Astrocyte of the spinal cord (primary cell): Measurements from ENCODE around the gene OSBPL3.

Experiments used
- DNase-seq: peaks from one replicate; pipeline ENCODE4 v3.0.0; 2011; ENCODE audit warnings: low read depth, low spot score
- H3K4me3 ChIP-seq: 2 replicates; pipeline ENCODE4 v1.5.1; 2011; ENCODE audit warnings: low read depth, mild to moderate bottlenecking, low read length, moderate library complexity
- in situ Hi-C: cut with HindIII; loops from 2 replicates; pipeline ENCODE4 v1.10.0; 2017; ENCODE audit warnings: low sequenced_read_pairs
- TF ChIP-seq, protein P1 (sequence below): IDR thresholded peaks from 2 replicates; pipeline ENCODE4 v1.5.1; 2012; ENCODE audit warnings: low read depth, mild to moderate bottlenecking, low read length, inconsistent platforms

The OSBPL3 gene

GRCh38 chr7:24829787-24830186 lies 150.2 kb downstream of the OSBPL3 start:
- TF ChIP-seq, protein P1, sequence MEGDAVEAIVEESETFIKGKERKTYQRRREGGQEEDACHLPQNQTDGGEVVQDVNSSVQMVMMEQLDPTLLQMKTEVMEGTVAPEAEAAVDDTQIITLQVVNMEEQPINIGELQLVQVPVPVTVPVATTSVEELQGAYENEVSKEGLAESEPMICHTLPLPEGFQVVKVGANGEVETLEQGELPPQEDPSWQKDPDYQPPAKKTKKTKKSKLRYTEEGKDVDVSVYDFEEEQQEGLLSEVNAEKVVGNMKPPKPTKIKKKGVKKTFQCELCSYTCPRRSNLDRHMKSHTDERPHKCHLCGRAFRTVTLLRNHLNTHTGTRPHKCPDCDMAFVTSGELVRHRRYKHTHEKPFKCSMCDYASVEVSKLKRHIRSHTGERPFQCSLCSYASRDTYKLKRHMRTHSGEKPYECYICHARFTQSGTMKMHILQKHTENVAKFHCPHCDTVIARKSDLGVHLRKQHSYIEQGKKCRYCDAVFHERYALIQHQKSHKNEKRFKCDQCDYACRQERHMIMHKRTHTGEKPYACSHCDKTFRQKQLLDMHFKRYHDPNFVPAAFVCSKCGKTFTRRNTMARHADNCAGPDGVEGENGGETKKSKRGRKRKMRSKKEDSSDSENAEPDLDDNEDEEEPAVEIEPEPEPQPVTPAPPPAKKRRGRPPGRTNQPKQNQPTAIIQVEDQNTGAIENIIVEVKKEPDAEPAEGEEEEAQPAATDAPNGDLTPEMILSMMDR, result no peak
- DNase-seq, result no peak
- no peak overlapping the region for H3K4me3 ChIP-seq
- in situ Hi-C loops, result no loop called here

DNA sequence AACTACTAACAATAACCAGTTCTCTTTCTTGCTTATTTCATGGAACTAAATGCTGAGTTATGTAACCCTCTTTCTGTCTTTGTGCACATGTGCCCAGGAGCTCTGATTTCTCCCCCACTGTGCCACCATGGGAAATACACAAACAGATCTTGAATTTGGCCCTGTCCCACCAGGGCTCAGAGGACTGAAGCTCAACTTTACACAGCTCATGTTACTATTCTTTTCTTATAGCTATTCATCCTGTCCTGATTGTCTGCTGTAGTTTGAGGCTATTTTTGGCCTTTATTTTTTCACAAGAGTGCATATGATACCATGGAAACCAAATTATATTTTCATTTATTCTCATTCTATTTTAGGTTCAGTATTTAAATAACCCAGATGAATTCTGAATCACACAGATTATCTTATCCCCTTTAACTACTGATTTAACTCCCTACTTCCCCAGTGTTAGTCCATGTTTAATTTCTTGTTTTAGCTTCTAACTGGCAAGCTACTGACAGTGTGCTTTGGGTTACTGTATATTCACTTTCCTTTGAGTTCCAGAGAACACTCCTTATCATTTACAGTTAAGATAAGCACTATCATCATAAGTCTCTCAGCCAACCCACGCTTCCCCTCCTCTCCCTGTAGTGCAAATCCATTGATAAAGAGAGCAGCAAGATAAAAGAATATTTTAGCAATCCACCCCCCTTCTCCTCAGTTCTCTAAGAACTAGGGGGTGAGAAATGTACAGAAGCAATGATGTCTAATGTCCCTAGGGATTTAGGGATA lies 150.9 kb downstream of the OSBPL3 start:
- TF ChIP-seq, protein P1, result no peak
- DNase-seq, result peak; percentile 83
- H3K4me3 ChIP-seq, result no peak overlapping the region
- in situ Hi-C loops, result no loop called here

GRCh38 chr7:24827589-24827988 lies 152.4 kb downstream of the OSBPL3 start:
- TF ChIP-seq, protein P1, result no peak
- peak; percentile 66 for DNase-seq
- in situ Hi-C loops, result no loop called here
- no peak overlapping the region for H3K4me3 ChIP-seq

DNA sequence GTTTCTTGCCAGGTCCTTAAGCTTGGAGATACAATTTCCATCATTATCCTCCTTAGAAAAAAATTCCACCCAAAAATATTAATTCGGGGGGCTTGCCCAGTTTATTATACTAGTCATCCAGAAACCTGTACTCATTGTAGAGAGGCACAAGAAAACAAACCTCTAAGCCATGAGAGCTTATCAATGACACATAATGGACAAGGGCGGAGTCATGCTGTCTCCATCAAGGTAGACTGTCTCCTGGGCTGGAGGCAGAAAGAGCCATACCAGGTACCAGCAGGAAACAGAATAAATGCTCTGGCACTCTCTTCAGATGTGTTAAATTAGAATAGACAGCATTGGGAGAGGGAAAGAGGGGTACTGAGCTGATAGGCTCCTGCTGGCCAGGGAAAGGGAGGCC lies 153.0 kb downstream of the OSBPL3 start:
- in situ Hi-C loops, result no loop called here
- DNase-seq, result no peak
- TF ChIP-seq, protein P1, result no peak
- H3K4me3 ChIP-seq, result no peak overlapping the region

DNA sequence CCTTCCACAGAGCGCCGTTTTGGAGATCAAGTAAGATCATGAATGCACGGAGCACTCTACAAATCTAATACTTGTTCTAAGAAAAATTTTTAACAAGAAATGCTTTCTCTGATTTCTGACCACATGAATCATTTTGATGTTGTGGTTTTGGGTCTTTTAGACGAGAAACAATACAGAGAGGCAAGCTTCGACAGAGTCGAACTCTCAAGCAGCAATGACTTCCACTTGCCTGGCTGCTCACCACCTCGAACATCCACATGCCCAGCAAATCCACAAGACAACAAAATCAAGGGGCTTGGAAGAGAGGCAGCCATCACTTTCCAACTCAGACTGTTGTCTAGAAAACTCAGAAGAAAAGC lies 153.3 kb downstream of the OSBPL3 start:
- DNase-seq, result peak; percentile 56
- TF ChIP-seq, protein P1, result no peak
- no peak overlapping the region for H3K4me3 ChIP-seq
- in situ Hi-C loops, result no loop called here

DNA sequence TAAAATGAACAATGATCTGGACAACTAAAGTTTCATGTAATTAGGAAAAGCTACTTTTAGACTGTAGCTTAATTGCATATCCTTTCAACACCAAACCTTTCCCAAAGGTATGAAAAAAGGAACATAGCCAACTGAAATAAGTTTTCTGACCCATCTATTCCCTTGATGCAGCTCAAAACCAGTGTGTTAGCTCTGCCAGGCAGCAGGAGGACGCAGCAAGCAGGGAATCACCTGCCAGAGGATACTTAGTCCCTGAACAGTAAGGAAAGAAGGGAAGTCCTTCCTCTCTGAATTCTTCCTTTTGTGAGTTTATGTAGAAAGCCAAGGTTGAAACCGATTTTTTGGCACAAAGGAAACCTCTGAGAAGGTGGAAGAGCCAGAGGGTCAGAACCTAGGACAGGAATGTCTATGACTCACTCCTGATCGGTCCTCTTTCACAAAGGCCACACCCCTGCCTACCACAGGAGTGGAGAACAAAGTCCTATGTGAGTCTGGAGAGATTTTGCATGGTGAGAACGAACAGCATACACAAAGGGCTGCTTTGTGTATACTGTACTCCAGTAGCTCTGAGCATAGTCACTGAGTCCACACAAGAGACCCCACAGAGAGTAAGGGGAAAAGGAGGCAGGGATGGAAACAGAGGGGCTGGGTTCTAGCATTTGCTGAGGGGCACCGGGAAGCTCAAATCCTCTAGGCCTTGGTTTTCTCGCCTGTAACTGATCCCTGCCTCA lies 153.9 kb downstream of the OSBPL3 start:
- H3K4me3 ChIP-seq, result no peak overlapping the region
- in situ Hi-C loops, result no loop called here
- TF ChIP-seq, protein P1, result no peak
- DNase-seq, result peak; percentile 84
